Measurements from ENCODE around the gene ZNF821. TPM values are rescaled to one million over a fixed set of nuclear protein-coding genes. Genes with fewer than 3 reads are reported as not detected.

ZNF821 gene
- total RNA-seq, 4 donors from 2014 or later = 2.5 to 8.2 (median 4.0) TPM

- intact Hi-C loops (cut with DNase I) = no loop called here
- TF ChIP-seq POLR2A (IDR thresholded peaks at IDR 0.05) (no peak), CTCF (IDR thresholded peaks at IDR 0.05) (no peak)
- Histone ChIP-seq H3K36me3 (peaks cover 11 to 39% (median 21%) of the 10 kb centered on the region in 3 donors), H3K9me3 (no peaks in the 10 kb centered on the region), H3K27ac (peak overlapping the region; percentile 90 to 98 (median 94)), H3K4me3 (peak overlapping the region; percentile 78 to 99 (median 84)), H3K27me3 (no peaks in the 10 kb centered on the region), H3K4me1 (peaks cover 0 to 23% (median 13%) of the 10 kb centered on the region in 3 donors)
- 0 to 4% methylated on average over 6 to 19 of the region's 20 CpGs for WGBS, 2 donors
- no peak for DNase-seq
Measured at GRCh38 chr16:71846431-71846830, 37.6 kb downstream of the ZNF821 start.

GRCh38 chr16:71845639-71846430 is 38.1 kb downstream of the ZNF821 start, which contains the start of gene ATXN1L:
Gene ATXN1L, plus strand, starts transcription at chr16:71845976. Its CDS starts 3,765 bp downstream, at chr16:71849741.
- H3K9me3 ChIP-seq = no peaks in the 10 kb centered on the region
- H3K36me3 ChIP-seq = peaks cover 8 to 33% (median 16%) of the 10 kb centered on the region in 3 donors
- H3K27ac ChIP-seq = peak within 1 kb of the TSS; percentile 90 to 98 (median 94)
- 0% methylated on average over 2 to 5 of the region's 62 CpGs for WGBS, 2 donors
- intact Hi-C loops (cut with DNase I) = no loop called here
- peak in 3 of 4 donors; percentile 81 to 93 (median 88) for TF ChIP-seq POLR2A (IDR thresholded peaks at IDR 0.05)
- TF ChIP-seq CTCF (IDR thresholded peaks at IDR 0.05) = peak in 3 of 6 experiments; percentile 6 to 30 (median 28)
- H3K4me1 ChIP-seq = peaks cover 0 to 23% (median 13%) of the 10 kb centered on the region in 3 donors
- DNase-seq = peak; percentile 60
- peak within 1 kb of the TSS; percentile 78 to 99 (median 84) for H3K4me3 ChIP-seq
- no peaks in the 10 kb centered on the region for H3K27me3 ChIP-seq

GRCh38 chr16:71843572-71843971 is 40.4 kb downstream of the ZNF821 start:
- Histone ChIP-seq H3K27ac (peak overlapping the region in 2 of 4 donors; percentile 16 to 48), H3K36me3 (peaks cover 0 to 11% (median 0%) of the 10 kb centered on the region in 3 donors), H3K4me3 (no peak overlapping the region), H3K4me1 (peaks cover 0 to 23% (median 13%) of the 10 kb centered on the region in 3 donors), H3K27me3 (no peaks in the 10 kb centered on the region), H3K9me3 (no peaks in the 10 kb centered on the region)
- 73 to 77% methylated on average over 2 of the region's 2 CpGs for WGBS, 2 donors
- DNase-seq = no peak
- intact Hi-C loops (cut with DNase I) = no loop called here
- TF ChIP-seq POLR2A (IDR thresholded peaks at IDR 0.05) (no peak), CTCF (IDR thresholded peaks at IDR 0.05) (no peak)

GRCh38 chr16:71840052-71840451 is 43.9 kb downstream of the ZNF821 start:
- intact Hi-C loops (cut with DNase I) = no loop called here
- TF ChIP-seq POLR2A (IDR thresholded peaks at IDR 0.05) = no peak
- TF ChIP-seq CTCF (IDR thresholded peaks at IDR 0.05) = no peak
- Histone ChIP-seq H3K9me3 (no peaks in the 10 kb centered on the region), H3K27me3 (no peaks in the 10 kb centered on the region), H3K27ac (no peak overlapping the region), H3K4me1 (peaks cover 0 to 2% (median 0%) of the 10 kb centered on the region in 3 donors), H3K36me3 (no peaks in the 10 kb centered on the region), H3K4me3 (no peak overlapping the region)
- no peak for DNase-seq
- WGBS, 2 donors = 66 to 67% methylated on average over 7 of the region's 7 CpGs

GRCh38 chr16:71837150-71837549 is 46.8 kb downstream of the ZNF821 start:
- WGBS, 2 donors = 86 to 97% methylated on average over 3 of the region's 3 CpGs
- no peak overlapping the region for H3K27ac ChIP-seq
- no peaks in the 10 kb centered on the region for H3K27me3 ChIP-seq
- intact Hi-C loops (cut with DNase I) = no loop called here
- no peaks in the 10 kb centered on the region for H3K9me3 ChIP-seq
- DNase-seq = no peak
- H3K4me3 ChIP-seq = no peak overlapping the region
- no peaks in the 10 kb centered on the region for H3K36me3 ChIP-seq
- TF ChIP-seq CTCF (IDR thresholded peaks at IDR 0.05) = no peak
- TF ChIP-seq POLR2A (IDR thresholded peaks at IDR 0.05) = no peak
- no peaks in the 10 kb centered on the region for H3K4me1 ChIP-seq

Measured in esophagus squamous epithelium (tissue), 5 donors.